Esophagus squamous epithelium (tissue), 4 donors: Measurements from ENCODE around the gene ENPP3.

Experiments used
- CTCF ChIP-seq, 6 experiments: fragments of 450-650 bp in 4 of 6; fragments of 200-600 bp in 2 of 6; sonication (generic) in 2 of 6; IDR thresholded peaks; one replicate each; pipeline ENCODE4 v1.5.1; 2016 to 2019; ENCODE audit warnings: antibody characterized with exemption in 6 of 6, mild to moderate bottlenecking in 4 of 6, moderate library complexity in 4 of 6
- POLR2A ChIP-seq, 4 donors: fragments of 450-650 bp; IDR thresholded peaks; one replicate each; pipeline ENCODE4 v1.6.1; 2017; ENCODE audit warnings: antibody characterized with exemption in 4 of 4, mild to moderate bottlenecking in 4 of 4, moderate library complexity in 3 of 4

GRCh38 chr6:131655387-131655786 lies 18.3 kb downstream of the ENPP3 start:
- TF ChIP-seq CTCF (IDR thresholded peaks at IDR 0.05) (no peak), POLR2A (IDR thresholded peaks at IDR 0.05) (no peak)
